GM18520 (cell line): Measurements from ENCODE around the gene ADAM15.
A peak's percentile ranks its signal among the peaks of the same experiment; 100 is the strongest.

ENCODE experiments used
- ATAC-seq: cut with Tn5 transposase; IDR thresholded peaks from one replicate; pipeline ENCODE4 v1.9.1; 2021; ENCODE audit not compliant: unreplicated experiment

The ADAM15 gene

DNA sequence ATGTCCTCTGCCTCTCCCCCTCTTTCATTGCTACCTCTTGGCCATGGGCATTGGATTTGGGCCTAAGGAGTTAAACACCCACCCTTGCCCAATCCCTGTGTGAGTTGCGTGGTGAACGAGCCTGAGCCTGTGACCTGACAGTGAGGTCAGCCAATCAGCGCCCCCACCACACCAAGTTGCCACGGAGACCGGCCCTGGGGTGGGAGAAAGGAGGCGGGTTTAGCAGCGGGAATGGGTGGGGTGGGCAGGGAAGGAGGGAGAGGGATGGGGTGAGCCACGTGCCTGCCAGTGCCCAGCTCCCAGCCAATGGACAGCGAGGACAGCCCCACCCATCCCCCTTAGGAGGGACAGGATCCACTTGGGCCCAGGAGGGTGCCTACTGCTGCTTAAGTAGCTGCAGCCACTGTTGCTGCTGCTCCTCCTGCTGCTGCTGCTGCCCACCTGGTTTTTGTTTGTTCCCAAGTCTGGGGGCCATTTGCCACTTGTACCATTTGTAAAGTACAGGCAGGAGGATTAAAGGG, 39.0 kb upstream of the ADAM15 start:
- no peak for ATAC-seq

DNA sequence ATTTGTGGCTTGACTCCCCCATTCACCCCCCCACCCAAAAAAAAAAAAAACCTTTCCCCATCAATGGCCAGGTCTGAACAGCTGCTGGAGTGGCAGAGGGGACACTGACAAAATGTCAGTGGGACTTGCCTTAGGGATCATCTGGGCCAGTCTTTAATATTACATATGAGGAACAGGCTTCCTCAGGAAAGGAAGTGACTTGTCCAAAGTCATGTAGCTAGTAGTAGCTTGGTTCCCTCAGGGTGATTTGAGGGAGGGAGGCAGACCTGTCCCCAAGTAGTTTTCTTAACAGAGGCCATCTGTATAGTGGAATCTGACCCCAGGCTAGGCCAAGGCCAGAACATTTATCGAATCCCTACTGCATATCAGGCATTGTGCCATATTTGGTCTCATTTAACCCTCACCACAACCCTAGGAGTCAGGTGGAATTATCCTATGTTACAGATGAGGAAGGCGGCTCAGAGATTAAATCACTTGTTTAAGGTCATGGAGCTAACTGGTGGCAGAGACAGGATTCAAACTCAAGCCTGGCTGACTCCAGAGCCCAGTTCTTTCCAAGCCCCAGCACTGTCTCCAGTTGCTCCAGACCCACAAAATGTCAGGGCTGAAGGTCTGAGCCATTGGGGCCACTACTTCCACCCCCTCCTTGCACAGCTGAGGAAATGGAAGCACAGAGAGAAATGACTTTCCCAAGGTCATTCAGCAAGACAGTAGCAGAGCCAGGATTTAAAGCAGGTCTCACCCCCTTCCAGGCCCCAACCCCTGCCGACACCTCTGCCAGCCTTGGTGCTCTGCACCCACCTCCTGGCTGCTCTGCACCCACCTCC, 38.1 kb upstream of the ADAM15 start:
- ATAC-seq: no peak

DNA sequence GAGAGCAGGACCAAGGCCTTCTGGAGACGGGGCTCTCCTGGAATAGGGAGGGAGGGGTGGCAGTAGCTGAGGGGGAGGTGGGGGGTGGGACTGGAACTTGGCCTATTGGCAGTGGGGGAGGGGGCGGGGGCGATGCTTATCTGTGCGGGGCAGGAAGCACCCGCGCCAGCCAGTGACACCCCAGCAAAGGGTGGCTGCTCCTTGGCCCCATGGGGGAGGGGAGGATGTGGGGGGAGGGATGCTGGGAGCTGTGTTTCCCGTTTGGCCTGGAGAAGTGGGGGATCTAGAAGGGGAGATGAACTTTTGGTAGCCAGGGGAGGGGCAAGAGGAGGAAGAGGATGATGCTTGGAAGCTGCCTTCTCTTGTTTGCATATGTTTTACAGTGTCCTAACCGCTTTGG, 37.5 kb upstream of the ADAM15 start:
- no peak for ATAC-seq

DNA sequence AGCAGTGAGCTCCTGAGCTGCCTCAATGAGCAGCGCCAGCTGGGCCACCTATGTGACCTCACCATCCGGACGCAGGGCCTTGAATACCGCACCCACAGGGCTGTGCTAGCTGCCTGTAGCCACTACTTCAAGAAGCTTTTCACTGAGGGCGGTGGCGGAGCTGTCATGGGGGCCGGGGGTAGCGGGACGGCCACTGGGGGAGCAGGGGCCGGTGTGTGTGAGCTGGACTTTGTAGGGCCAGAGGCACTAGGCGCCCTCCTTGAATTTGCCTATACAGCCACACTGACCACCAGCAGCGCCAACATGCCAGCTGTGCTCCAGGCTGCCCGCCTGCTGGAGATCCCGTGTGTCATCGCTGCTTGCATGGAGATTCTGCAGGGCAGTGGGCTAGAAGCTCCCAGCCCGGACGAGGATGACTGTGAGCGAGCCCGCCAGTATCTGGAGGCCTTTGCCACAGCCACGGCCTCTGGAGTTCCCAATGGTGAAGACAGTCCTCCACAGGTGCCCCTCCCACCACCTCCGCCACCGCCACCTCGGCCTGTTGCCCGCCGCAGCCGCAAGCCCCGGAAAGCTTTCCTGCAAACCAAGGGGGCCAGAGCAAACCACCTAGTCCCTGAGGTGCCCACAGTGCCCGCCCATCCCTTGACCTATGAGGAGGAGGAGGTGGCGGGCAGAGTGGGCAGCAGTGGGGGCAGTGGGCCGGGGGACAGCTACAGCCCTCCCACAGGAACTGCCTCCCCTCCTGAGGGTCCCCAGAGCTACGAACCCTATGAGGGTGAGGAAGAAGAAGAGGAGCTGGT, 36.2 kb upstream of the ADAM15 start:
- ATAC-seq: no peak

DNA sequence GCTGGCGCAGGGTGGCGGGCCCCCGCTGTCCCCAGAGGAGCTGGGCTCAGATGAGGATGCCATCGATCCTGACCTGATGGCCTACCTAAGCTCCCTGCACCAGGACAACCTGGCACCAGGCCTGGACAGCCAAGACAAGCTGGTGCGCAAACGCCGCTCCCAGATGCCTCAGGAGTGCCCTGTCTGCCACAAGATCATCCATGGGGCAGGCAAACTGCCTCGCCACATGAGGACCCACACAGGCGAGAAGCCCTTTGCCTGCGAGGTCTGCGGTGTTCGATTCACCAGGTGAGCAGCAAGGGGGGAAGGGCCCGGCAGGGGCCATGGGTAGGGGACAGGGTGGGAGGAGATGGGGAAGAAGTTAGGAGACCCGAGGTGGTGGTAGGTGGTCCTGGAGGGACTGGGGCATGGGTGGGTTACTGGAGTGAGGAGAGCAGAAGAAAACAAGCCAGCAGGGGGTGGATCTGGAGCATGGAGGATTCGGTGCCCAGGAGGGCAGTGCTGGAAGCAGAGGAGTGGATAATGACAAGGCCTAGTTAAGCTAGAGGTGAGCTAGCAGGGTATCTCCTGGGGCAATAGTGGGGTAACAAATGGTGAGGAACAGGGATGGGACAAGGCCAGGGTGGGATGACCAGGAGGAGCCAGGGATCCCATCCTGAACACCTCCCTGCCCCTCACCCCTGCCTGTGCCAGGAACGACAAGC, 35.4 kb upstream of the ADAM15 start:
- no peak for ATAC-seq

DNA sequence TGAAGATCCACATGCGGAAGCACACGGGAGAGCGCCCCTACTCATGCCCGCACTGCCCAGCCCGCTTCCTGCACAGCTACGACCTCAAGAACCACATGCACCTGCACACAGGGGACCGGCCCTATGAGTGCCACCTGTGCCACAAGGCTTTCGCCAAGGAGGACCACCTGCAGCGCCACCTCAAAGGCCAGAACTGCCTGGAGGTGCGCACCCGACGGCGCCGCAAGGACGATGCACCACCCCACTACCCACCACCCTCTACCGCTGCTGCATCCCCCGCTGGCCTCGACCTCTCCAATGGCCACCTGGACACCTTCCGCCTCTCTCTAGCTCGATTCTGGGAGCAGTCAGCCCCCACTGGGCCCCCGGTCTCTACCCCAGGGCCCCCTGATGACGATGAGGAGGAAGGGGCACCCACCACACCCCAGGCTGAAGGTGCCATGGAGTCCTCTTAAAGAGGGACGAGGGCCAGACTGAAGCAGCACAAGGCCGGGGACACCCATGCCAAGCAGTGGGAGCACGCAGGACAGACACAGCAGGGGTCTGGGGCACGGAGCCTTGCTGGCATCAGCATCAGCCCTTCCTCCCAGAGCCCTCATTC, 34.8 kb upstream of the ADAM15 start:
- ATAC-seq: no peak

DNA sequence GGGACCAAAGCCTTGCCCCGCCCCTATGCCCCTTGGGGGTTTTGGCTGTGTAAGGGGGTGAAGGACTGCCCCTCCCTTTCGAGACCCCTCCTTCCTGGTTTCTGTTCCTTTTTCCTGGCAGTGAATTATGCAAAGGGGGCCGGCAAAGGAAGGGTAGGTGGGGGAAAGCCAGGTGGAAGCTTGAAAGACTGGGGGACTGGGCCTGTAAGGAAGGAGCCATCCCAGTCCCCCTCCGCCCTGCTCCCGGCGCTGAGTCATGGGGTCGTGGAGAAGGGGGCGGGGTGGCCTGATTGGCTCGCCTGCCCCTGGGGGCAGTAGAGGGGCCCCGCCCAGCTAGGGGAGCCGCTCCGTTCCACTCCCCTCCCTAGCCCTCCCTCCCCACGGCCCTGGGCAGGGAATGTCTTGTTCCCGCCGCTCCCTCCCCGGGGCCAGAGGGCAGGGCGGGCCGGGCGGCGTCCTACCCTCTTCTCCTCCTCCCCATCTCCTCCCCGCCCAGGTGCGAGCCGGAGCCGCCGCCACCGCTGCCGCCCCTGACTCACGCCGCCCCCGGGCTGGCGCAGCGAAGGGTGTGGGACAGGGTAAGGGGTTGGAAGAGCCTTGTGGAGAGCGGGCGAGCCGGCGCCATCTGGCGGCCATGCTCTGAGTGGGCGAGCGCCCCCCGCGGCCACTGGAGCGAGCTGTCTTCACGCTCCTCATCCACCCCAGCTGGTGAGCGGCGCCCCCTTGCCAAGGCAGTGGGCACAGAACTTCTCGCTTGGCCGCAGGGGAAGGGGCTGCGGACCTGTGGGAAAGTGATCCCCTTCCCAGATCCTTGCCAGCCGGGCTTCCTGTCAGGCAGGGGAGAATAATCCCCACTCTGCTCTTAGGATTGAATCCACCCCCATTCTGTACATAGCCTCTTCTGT, 33.8 kb upstream of the ADAM15 start:
- ATAC-seq: peak; percentile 68

DNA sequence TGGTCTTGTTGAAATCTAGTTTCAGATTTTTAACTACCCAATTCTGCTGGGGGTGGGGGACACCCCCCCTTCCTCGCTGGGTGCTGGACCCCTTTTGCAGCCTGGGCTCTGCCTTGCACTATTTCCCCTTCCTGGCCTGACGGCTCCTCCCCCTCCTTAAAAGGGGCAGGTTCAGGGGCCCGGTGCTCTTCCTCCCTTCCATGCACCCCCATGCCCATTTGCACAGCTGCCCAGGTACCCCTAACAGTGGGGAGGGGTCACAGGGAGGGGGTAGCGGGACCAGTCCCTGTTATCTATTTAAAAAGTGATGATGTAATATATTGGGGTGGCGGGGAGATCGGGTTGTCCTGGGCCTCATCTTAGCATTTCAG, 33.2 kb upstream of the ADAM15 start:
- ATAC-seq: no peak

DNA sequence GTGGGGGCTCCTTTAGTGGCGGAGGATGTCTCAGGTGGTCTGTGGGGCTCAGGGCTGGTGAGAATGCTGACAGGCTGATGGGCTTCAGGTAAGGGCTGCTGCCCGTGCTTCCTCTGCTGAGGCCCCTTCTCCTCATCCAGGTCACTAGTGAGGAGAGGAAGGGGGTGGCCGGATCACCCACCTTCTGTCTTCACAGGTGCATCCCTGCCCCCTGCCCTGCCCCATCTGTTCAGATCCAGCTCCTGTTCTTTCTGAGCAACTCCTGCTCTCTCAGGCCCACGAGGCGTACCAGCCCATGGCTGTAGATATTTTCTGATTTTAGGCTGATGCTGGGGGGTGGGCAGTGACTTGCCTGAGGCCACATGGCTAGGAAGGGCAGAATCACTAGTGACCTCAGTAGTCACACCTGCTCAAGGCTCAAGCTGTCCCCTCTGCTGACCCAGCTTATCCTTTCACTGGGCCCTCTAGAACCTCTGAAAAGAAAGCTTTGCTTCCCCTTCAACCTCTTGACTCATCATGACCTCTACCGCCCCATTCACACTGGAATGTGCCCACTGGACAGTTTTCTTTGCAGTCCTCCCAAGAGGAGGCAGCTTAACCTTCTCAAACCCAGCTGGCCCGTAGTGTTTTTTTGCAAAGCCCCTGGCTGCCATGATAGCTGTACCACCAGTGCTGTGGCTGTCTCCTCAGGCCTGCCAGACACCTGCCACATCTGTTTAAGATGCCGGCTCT, 32.3 kb upstream of the ADAM15 start:
- ATAC-seq: no peak

DNA sequence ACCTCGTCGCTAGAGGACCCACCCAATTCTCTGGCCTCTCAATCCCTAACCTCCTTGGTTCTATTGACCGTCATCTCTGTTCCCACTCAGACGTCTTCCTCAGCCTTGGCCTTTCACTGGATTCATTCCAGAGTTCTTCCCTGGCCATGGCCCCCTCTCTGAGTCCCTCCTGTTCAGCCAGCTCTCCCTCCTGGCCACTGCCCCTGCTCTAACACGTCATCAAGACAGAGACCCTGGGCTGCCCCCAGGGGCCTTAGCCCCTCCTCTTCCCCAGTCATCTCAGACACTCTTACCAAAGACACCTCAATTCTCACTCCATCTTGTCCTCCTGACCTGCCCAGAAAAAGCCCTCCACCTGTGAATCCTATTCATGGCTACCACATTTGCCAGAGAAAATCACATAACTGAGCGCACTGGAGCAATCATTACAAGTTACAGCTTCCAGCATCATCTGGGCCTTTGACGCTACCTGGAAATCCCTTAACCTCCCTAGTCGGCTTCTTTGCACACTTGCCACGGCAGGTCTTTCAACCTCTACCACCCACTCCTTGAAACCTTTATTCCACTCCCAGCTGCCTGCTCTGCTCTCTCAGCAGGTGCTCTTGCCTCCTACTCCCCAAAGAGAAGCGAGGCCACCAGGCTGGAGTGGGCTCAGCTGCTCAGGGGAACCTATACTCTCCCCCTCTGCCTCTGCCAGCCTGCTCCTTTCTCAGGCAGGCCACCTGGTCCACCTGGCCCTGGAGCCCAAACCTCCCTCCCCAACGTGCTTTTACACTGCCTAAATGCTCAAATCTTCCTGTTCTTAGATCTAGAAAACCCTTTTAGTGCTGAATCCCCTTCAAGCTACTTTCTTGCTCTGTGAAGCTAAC, 31.5 kb upstream of the ADAM15 start:
- ATAC-seq: no peak

DNA sequence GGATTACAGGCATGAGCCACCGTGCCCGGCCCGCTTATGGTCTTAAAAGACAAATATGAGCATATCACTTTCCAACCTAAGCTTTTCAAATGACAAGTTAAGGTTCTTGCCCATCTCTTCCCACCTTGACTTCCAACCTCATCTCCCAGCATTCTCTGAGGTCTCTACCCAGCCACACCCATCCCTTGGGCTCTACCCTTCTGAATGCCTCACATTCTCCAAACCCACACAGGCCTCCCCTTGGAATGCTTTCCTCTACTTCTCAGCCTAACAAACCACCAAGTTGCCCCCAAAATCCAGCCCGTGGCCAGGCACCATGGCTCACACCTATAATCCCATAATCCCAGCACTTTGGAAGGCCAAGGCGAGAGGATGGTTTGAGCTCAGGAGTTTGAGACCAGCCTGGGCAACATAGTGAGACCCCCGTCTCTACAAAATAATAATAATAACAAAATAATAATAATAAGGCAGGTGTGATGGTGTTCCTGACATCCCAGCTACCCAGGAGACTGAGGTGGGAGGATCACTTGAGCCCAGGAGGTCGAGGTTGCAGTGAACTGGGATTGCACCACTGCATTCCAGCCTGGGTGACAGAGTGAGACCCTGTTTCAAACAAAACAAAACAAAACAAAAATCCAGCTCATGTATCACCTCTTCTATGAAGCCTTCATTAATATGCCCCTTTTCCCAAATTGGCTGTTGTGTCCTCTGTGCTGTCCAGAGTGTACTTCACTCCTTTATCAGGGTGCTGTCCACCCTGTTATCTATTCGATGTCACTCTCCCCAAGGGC, 28.8 kb upstream of the ADAM15 start:
- no peak for ATAC-seq

DNA sequence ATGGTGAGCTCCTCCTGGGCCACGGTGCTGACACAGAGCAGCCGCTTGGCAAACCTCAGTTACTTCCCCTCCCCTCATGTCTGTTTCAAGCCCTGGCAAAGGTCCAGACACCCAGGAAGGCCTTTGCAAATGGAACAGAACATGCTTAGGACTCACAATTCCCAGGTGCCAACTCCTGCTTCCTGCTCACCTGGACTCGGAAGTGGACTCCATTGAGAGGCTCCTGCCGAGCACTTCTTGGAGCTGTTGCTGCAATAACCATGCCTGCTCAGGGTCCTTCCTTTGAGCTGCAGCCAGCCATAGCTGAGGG, 28.2 kb upstream of the ADAM15 start:
- ATAC-seq: no peak

DNA sequence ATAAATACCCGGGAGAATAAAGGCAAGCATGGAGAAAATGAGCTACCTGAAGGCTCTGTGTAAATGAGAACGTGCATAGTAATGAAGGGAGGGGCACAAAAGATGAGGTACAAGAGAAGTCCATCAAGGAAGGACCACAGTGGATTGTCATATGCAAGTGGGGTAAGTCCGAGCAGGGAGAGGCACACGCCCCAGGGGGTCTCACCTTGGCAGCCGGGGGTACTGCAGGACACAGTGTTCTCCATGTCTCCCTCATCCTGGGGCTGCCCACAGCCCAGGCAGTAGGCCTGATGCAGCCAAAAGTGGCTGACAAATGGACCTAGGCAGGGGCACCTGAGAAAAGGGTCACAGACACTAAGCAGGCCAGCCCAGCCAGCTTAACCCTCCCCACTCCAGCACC, 27.5 kb upstream of the ADAM15 start:
- no peak for ATAC-seq

DNA sequence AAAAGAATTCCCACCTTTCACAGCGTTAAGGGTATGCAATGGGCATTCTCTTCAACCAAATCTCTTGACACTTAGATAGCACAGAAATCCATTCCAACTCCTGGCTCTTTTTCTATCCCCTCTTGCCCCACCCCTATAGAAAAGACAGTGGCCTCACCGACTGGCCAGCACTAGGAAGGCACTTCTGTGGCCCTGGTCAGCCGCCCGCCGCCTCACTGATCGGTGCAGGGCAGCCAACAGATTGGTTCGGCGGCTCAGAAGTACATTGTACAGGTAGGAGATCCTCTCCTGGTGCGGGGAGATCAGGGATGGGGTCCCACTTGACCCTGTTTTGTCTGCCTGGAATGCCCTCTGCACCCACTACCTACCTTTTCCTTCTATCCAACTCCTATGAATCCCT, 26.8 kb upstream of the ADAM15 start:
- no peak for ATAC-seq

DNA sequence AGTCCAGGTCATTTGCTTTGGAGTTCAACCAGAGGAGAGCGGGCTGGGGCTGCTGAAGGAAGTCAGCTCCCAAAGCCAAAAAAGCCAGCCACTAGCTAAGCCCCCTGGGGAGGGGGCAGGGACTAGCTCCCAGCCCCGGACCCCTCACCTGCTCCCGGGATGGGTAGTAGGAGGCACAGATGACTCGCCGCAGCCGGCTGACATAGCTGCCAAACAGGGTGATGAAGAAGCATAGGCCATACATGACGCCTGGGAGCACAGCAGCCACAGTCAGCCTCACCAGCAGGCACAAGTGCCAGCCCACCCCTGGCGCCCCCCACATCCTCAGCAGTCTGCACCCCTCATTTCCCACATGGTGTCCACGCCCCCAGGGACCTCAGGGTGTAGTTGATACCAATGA, 25.0 kb upstream of the ADAM15 start:
- no peak for ATAC-seq

DNA sequence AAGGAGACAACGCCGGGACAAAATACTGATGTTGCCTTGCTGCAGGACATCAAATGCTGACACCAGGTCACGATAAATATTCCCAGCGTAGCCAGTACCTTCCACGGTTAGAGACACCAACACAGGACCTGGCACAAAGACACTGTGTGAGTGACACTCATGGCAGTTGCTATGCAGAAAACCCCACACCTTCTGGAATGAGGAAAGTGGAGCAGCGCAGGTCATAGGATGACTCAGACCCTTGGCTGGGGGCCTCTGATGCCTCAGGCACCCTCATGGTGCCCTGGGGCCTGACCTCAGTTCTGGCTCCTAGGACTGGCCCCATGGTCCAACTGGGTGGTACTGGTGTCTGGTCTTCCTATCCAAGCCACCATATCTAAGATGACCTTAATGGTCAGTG, 24.5 kb upstream of the ADAM15 start:
- ATAC-seq: no peak

DNA sequence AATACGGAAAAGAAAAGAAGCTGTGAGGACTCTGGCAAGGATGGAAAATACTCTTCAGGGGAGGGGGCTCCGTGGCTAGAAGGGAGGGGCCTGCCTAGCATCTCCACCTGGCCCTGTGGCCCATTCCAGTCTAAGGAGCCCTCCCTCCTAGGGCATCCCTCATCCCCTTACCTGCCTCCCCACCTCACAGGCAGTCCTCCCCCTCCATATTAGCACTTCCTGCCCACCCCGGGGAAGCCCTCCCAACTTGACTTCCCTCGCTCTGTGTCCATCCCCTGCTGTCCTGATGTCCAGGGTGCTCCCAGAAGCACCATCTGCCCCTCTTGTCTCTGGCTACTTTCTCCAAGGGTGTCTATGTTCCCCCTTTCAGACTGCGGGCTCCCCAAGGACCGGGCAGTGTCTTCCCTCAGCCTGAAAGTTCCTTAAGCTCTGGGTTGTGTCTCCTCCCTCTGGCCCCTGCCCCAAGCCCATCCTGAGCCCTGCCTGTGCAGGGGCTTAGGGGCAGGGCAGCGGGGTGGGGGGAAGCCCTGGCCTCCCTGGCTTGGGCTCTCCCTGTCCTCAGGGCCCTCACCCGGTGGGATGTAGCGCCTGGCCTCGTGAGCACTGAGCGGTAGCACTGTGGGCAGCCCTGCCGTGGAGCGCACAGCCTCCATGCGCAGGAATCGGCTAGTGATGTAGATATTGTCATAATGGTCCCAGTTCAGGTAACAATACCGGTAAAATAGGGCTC, 21.4 kb upstream of the ADAM15 start:
- no peak for ATAC-seq
